Caco-2 (cell line): ENCODE measurements around the gene DENND4B. TPM values are rescaled to one million over a fixed set of nuclear protein-coding genes. Genes with fewer than 3 reads are reported as not detected.

ENCODE experiments used
- Bru-seq: library from RNA; stranded (reverse); fragments of 400-500 nt; gene quantifications from one replicate; lab custom pipeline; 2021; lab: Mats Ljungman, UMichigan
- BruChase-seq, 2 experiments: library from RNA; stranded (reverse); fragments of 400-500 nt; gene quantifications; one replicate each; lab custom pipeline; 2021; lab: Mats Ljungman, UMichigan
- BruUV-seq: library from RNA; stranded (reverse); fragments of 400-500 nt; replicated peaks from 2 replicates; lab custom pipeline; 2021; lab: Mats Ljungman, UMichigan
- CTCF ChIA-PET: fragments of 300-600 bp; sonication (Branson Sonifier 250); formaldehyde crosslinking; loops from one replicate; lab custom pipeline; 2022; ENCODE audit warnings: antibody characterized with exemption; lab: Charles Lee
- POLR2A ChIA-PET: fragments of 300-600 bp; sonication (Branson Sonifier 250); formaldehyde crosslinking; loops from one replicate; lab custom pipeline; 2022; ENCODE audit warnings: antibody characterized with exemption; lab: Charles Lee
- DNase-seq, 2 experiments: peaks; one replicate each; pipeline versions ENCODE4 v3.0.0 to v3.0.0-alpha.2; 2020 to 2022
- H3K27me3 ChIP-seq: replicated peaks from 2 replicates; pipeline ENCODE4 v1.6.0; 2011; ENCODE audit warnings: low read length; ENCODE audit not compliant: control insufficient read depth, insufficient read depth
- H3K36me3 ChIP-seq: 2 replicates; pipeline ENCODE4 v1.5.1; 2011; ENCODE audit warnings: low read length; ENCODE audit not compliant: control insufficient read depth, insufficient read depth
- H3K4me1 ChIP-seq: fragments of 250-450 bp; sonication (Bioruptor Pico); 2 replicates; pipeline ENCODE4 v1.5.1; 2020; ENCODE audit warnings: mild to moderate bottlenecking
- H3K4me3 ChIP-seq: 2 replicates; pipeline ENCODE4 v1.5.1; 2011; ENCODE audit warnings: low read depth, mild to moderate bottlenecking, control low read depth, low read length
- H3K9me3 ChIP-seq: fragments of 250-450 bp; sonication (Bioruptor Pico); 2 replicates; pipeline ENCODE4 v1.5.1; 2020; ENCODE audit warnings: mild to moderate bottlenecking, moderate library complexity
- H3K27ac Mint-ChIP-seq: one replicate; pipeline ENCODE4 v1.8.0; 2022; ENCODE audit warnings: mixed read lengths; ENCODE audit not compliant: unreplicated experiment
- H3K27me3 Mint-ChIP-seq: one replicate; pipeline ENCODE4 v1.8.0; 2022; ENCODE audit warnings: mixed read lengths; ENCODE audit not compliant: insufficient read depth, unreplicated experiment
- H3K36me3 Mint-ChIP-seq: one replicate; pipeline ENCODE4 v1.8.0; 2022; ENCODE audit warnings: mild to moderate bottlenecking, mixed read lengths; ENCODE audit not compliant: insufficient read depth, unreplicated experiment
- H3K4me1 Mint-ChIP-seq: one replicate; pipeline ENCODE4 v1.8.0; 2022; ENCODE audit warnings: low read depth, mixed read lengths; ENCODE audit not compliant: unreplicated experiment
- H3K4me3 Mint-ChIP-seq: one replicate; pipeline ENCODE4 v1.8.0; 2022; ENCODE audit warnings: mild to moderate bottlenecking, moderate library complexity, mixed read lengths; ENCODE audit not compliant: unreplicated experiment
- H3K9me3 Mint-ChIP-seq: one replicate; pipeline ENCODE4 v1.8.0; 2022; ENCODE audit warnings: mixed read lengths; ENCODE audit not compliant: unreplicated experiment
- CTCF ChIP-seq, 2 experiments: fragments of 200-600 bp in 1 of 2; IDR thresholded peaks; 1 replicate in 1 of 2; 2 replicates in 1 of 2; pipeline versions ENCODE4 v1.5.1 to v1.8.0; 2011 to 2022; ENCODE audit warnings: antibody characterized with exemption in 1 of 2, control low read depth in 1 of 2, inconsistent platforms in 1 of 2, low read depth in 1 of 2, low read length in 1 of 2, mild to moderate bottlenecking in 1 of 2, moderate library complexity in 1 of 2; ENCODE audit not compliant: insufficient read depth in 1 of 2, severe bottlenecking in 1 of 2, unreplicated experiment in 1 of 2
- intact Hi-C: fragments of 100-400 bp; cut with micrococcal nuclease; formaldehyde crosslinking; loops from one replicate; pipeline ENCODE4 v1.10.0; 2022; ENCODE audit not compliant: unreplicated experiment
- long read RNA-seq: library from polyadenylated mRNA; stranded (forward); transcript quantifications from one replicate; pipeline ENCODE4 v2.0.0, GENCODE V29; 2022
- total RNA-seq: library from RNA; stranded (reverse); gene quantifications from 2 replicates; pipeline ENCODE4 v1.2.3, GENCODE V29; 2022

Gene DENND4B
- total RNA-seq (78.2 and 79.0 TPM in 2 replicates), Bru-seq, nascent RNA (percentile 66 among the genes with signal in this experiment), BruChase-seq, experiment 1, labeled RNA remaining after a 2-hour chase (percentile 78 among the genes with signal in this experiment), BruChase-seq, experiment 2, labeled RNA remaining after a 6-hour chase (percentile 86 among the genes with signal in this experiment)
- long read RNA-seq, partial matches to known transcripts, result 34 of 59 reads
- long read RNA-seq, other reads (novel, unspliced or antisense), result 24 of 59 reads

DNA sequence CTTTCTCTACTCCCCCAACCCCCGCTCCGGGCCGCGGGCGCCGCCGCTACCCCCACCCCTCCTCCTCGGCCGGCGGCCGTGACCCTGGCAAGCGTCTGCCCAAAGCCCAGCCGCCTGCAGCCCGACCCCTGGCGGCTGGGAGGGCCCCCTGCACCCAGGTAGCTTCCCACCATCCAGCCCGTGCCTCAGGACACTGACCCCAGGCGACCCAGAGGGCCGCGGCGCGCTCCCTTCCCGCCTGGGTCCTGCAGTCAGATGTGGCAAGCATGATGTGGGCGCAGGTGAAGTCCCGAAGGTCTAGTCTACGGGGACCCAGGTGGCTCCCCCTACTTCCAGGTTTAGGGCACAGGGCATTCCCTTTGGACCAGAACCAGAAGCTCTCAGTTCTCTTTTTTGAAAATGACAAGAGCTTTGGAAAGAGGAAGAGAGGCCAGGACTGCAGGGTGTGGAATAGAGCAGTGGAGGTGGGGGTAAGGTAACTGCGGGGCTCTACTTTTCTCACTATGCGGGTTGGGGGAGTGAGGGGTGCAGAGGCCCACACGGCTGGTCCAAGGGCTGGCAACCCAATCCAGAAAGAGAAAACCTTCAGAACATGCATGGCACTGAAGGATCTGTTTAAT, at the start of gene DENND4B:
TSS of gene DENND4B (minus strand) at position 97 of the 620 bp plus-strand sequence. CDS start 2,344 bp downstream, outside the sequence.
- H3K4me1 Mint-ChIP-seq, result peaks cover 7% of the 10 kb centered on the region
- peak; percentile 95 to 97 for TF ChIP-seq CTCF (IDR thresholded peaks at IDR 0.05; ENCODE audit: insufficient read depth in 1 of 2, low read depth in 1 of 2, low read length in 1 of 2, severe bottlenecking in 1 of 2, unreplicated experiment in 1 of 2)
- Histone ChIP-seq H3K4me1 (peaks cover 8% of the 10 kb centered on the region), H3K9me3 (no peaks in the 10 kb centered on the region), H3K4me3 (peak within 1 kb of the TSS; percentile 92), H3K27me3 (no peaks in the 10 kb centered on the region), H3K36me3 (peaks cover 3% of the 10 kb centered on the region)
- H3K27ac Mint-ChIP-seq, result peak within 1 kb of the TSS; percentile 57
- no peaks in the 10 kb centered on the region for H3K27me3 Mint-ChIP-seq
- no peaks in the 10 kb centered on the region for H3K9me3 Mint-ChIP-seq
- POLR2A ChIA-PET, result interaction anchor here (0.6 to 1.7 kb wide), 9 partner anchors 16 to 1247 kb away, joined by 3 to 20 read pairs (median 6); partner anchors contain the start of genes CREB3L4, GATAD2B and RPS27
- no TSS peak for BruUV-seq
- intact Hi-C loops, result loop anchor here (1.0 to 2.0 kb wide), 2 partner anchors 24 to 40 kb away; partner anchors contain the start of genes GATAD2B and RAB13
- peaks cover 59% of the 10 kb centered on the region for H3K36me3 Mint-ChIP-seq
- CTCF ChIA-PET, result interaction anchor here (0.6 to 2.0 kb wide), 11 partner anchors 10 to 301 kb away, joined by 3 to 24 read pairs (median 5); partner anchors contain the start of genes CREB3L4, CRTC2, GATAD2B and INTS3
- peak within 1 kb of the TSS; percentile 82 for H3K4me3 Mint-ChIP-seq
- peak; percentile 85 to 92 for DNase-seq

- Histone ChIP-seq H3K27me3 (no peaks in the 10 kb centered on the region), H3K9me3 (no peaks in the 10 kb centered on the region), H3K4me3 (no peak overlapping the region), H3K4me1 (peaks cover 11% of the 10 kb centered on the region), H3K36me3 (peaks cover 4% of the 10 kb centered on the region)
- ChIA-PET POLR2A (interaction anchor here (0.7 kb wide), 1 partner anchor 9 kb away, joined by 4 read pairs; the partner anchor contains the start of gene RAB13), CTCF (no interaction called here)
- peaks cover under 1% of the 10 kb centered on the region for H3K27me3 Mint-ChIP-seq
- peaks cover 23% of the 10 kb centered on the region for H3K4me1 Mint-ChIP-seq
- TF ChIP-seq CTCF (IDR thresholded peaks at IDR 0.05; ENCODE audit: insufficient read depth in 1 of 2, low read depth in 1 of 2, low read length in 1 of 2, severe bottlenecking in 1 of 2, unreplicated experiment in 1 of 2), result no peak
- BruUV-seq, result no TSS peak
- H3K36me3 Mint-ChIP-seq, result peaks cover 65% of the 10 kb centered on the region
- peak overlapping the region; percentile 25 for H3K4me3 Mint-ChIP-seq
- peak overlapping the region; percentile 47 for H3K27ac Mint-ChIP-seq
- intact Hi-C loops, result no loop called here
- no peak for DNase-seq
- peaks cover 10% of the 10 kb centered on the region for H3K9me3 Mint-ChIP-seq
These were observed 49.1 kb upstream of the DENND4B start for GRCh38 chr1:153995640-153996039.

- Mint-ChIP-seq H3K36me3 (peaks cover 69% of the 10 kb centered on the region), H3K27me3 (peaks cover 3% of the 10 kb centered on the region), H3K4me1 (peaks cover 27% of the 10 kb centered on the region), H3K4me3 (peak overlapping the region; percentile 25), H3K27ac (peak overlapping the region; percentile 47), H3K9me3 (peaks cover 15% of the 10 kb centered on the region)
- ChIA-PET CTCF (interaction anchor here (0.6 to 0.7 kb wide), 2 partner anchors 316 to 883 kb away, joined by 3 to 5 read pairs; no protein-coding TSS in a partner anchor), POLR2A (interaction anchor here (0.6 to 0.7 kb wide), 3 partner anchors 9 to 982 kb away, joined by 3 to 5 read pairs (median 4); partner anchors contain the start of gene RAB13)
- Histone ChIP-seq H3K9me3 (no peaks in the 10 kb centered on the region), H3K4me3 (no peak overlapping the region), H3K36me3 (peaks cover 4% of the 10 kb centered on the region), H3K27me3 (no peaks in the 10 kb centered on the region), H3K4me1 (peaks cover 8% of the 10 kb centered on the region)
- intact Hi-C loops, result no loop called here
- DNase-seq, result no peak
- no TSS peak for BruUV-seq
- TF ChIP-seq CTCF (IDR thresholded peaks at IDR 0.05; ENCODE audit: insufficient read depth in 1 of 2, low read depth in 1 of 2, low read length in 1 of 2, severe bottlenecking in 1 of 2, unreplicated experiment in 1 of 2), result no peak
These were observed 48.7 kb upstream of the DENND4B start for GRCh38 chr1:153995202-153995601.
